ENCODE measurements around the gene RAPGEF3.

RAPGEF3 gene

DNA sequence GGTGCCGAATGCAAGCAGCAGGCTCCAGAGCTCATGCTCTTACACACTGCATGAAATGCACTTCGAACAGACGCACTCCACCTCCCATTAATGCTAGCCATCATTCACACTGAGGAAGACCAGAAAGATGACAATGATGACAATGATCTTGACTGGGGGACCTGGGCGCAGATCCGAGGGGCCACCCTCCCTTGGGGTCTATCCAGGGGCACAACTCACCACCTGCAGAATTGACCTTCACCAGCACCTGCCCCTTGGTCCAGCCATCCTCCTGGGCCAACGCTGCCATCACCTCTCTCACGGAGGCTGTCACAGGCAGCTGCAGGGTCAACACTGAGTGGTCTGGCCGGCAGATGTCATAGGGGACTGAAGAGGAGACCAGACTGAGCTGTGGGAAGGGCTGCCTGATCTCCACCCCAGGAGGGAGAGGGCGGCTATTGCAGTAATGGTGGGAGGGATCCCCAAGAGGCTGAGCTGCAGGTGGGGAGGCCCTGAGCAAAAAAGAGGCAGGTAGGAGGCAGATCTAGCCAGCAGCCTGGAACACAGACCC lies 15.3 kb downstream of the RAPGEF3 start:
- DNase-seq (ENCODE audit: low read depth, low spot score), result no peak

GRCh38 chr12:47742253-47742825 lies 16.3 kb downstream of the RAPGEF3 start:
- peak; percentile 74 for DNase-seq (ENCODE audit: low read depth, low spot score)

- no peak for DNase-seq (ENCODE audit: low read depth, low spot score)
These were observed 17.4 kb downstream of the RAPGEF3 start for GRCh38 chr12:47741340-47741703.

- no peak for DNase-seq (ENCODE audit: low read depth, low spot score)
These were observed 17.9 kb downstream of the RAPGEF3 start for GRCh38 chr12:47740606-47741339.

GRCh38 chr12:47739979-47740378 lies 18.7 kb downstream of the RAPGEF3 start:
- DNase-seq (ENCODE audit: low read depth, low spot score), result peak; percentile 45

DNA sequence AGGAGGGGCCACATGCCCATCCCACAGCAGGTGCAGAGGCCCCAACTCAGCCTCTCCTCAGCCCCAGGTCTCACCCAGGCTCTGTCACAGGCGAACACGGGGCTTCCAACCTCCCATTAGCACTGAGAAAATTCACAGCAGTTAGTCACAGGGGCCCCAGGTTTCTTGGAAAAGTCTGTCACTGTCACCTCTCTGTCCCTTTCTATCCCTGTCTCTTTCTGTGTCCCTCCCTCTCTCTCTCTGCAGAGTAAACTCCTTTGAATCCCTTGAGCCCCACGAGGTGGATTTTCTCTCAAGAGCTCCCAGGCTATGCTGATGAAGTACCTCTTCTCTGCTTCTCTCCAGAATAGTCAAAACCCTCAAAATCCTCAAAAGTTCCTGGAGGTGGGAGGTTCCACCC lies 19.4 kb downstream of the RAPGEF3 start:
- DNase-seq (ENCODE audit: low read depth, low spot score), result no peak

DNA sequence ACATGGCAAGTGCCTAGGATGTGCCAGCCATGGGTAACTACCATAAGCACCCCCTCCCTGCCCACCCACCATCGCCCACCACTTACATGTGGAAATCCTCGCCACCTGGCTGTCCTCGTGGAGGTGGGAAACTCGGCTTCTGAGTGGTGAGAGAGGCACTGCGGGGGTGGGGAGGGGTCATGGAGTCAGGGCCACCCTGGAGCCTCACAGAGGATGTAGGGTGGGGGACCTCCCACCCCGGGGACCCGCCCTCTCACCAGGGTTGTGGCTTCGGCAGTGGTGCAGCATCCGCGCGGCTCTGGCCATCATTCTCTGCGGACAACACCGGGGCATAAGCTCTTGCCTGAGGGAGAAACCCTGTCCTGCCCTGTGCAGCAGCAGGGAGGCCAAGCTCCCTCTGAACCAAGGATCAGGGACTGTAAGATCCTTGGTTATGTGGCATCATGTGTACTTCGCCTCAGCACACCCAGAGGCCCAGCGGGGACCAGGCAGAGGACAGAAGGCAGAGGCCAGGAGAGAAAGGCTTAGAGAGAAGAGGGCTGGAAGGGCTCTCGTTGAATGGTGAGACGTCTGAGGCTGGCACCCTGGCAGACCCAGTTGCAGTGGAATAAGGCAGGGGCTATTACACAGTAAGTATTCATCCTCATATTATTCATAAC lies 20.6 kb downstream of the RAPGEF3 start:
- no peak for DNase-seq (ENCODE audit: low read depth, low spot score)

DNA sequence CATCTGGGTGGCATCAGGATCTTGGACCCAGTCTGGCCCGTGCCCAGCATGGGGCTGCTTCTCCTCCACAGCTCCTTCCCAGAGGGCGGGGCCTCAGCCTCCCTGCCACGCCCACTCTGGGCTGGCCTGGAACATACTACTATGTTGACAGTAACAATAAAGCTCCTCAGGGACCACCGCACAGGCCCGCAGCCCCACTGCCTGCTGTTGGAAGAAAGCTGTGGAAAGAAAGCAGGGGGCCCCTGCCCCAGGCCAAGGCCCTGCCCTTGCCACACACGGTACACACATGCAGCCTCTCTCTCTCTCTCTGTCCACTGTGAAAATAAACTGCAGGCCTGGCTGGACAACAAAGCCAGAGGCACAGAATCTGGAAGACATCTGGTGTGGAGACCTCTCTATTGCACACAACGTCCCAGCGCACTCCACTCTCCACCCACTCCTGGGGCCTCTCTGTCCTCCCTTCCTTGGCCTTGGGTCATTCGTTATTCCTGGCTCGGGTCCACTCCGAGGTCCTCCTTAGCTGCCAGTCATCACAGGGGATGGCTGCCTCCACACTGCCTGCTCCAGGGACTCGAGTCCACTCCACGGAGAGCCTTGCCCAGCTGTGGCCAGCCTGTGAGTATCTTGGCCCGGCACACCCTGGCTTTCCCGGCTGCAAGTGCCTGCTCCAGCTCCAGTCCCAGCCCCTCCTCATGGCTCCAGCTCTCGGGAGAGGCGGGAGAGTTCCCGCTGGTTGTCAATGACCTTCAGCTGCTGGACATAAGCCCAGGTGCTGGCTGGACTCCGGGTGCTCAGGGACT lies 21.6 kb downstream of the RAPGEF3 start:
- DNase-seq (ENCODE audit: low read depth, low spot score), result no peak

DNA sequence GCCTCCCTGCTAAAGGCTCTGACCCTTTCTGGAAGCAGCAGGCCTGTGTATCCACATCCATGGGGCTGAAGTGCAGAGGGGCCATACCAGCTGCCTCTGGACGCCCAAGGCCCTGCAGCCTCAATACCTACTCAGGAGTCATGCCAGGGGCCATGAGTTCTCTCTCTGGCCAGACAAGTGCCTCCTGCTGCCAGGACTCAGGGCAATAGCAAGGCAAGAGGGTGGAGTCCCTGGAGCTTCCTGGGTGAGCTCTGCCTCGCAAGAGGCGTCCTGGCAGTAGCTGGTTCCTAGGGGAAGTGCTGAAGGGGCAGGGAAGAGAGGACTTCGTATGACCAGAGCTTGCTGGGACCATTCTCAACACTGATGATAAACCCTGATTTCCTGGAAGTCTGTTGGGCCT lies 22.5 kb downstream of the RAPGEF3 start:
- DNase-seq (ENCODE audit: low read depth, low spot score), result no peak

DNA sequence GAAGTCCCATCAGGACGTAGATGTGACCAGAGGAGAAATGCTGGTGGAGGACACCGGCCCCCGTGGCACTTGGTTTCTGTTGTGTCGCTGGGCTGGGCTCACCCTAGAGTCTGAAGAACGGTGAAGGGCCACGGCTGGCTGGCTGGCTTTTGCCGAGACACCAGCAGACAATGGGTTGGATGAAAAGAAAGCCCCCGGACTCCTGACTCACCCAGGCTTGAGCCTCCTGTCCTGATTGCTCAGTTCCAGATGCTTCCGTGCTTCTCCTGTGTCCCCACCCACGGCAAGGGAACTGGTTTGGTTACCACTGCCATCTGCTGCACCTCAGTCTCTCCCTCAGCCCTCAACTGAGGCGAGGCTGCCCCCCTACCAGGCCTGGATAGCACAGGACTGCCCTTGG lies 23.0 kb downstream of the RAPGEF3 start:
- DNase-seq (ENCODE audit: low read depth, low spot score), result no peak

DNA sequence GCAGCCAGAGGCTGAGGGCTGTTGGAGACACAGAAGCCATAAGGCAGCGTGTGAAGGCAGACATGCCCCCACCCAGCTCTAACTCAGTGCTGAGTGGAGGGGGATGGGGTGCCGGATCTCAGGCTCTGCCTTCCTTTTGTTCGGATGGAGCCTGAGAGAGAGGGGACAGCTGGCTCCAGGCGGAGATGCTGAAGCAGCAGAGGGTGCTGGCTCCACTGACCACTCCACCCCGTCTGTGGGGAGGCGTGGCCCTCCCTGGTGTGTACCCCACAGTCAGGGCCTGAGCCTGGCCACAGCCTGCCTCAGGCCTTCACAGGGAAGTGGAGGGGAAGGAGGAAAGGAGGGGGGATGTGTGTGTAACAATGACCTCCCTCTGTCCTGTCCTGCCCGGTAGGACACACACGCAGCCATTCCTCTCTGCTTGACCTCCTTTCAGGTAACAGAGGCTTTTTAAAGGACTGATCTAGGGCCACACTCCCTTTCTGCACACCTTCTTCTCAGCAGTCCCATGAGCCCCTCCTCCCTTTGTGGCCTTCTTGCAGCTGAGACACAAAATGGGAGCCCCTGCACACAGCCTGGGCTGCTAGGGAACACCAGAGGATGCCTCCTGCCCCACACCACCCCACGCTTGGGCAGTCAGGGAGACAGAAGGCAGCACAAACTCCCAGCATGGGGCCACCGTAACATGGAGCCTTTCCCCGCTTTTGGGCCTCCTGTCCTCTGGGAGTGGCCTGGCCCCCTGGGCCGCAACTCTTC lies 23.8 kb downstream of the RAPGEF3 start:
- DNase-seq (ENCODE audit: low read depth, low spot score), result no peak

GRCh38 chr12:47733142-47733541 lies 25.5 kb downstream of the RAPGEF3 start:
- no peak for DNase-seq (ENCODE audit: low read depth, low spot score)

DNA sequence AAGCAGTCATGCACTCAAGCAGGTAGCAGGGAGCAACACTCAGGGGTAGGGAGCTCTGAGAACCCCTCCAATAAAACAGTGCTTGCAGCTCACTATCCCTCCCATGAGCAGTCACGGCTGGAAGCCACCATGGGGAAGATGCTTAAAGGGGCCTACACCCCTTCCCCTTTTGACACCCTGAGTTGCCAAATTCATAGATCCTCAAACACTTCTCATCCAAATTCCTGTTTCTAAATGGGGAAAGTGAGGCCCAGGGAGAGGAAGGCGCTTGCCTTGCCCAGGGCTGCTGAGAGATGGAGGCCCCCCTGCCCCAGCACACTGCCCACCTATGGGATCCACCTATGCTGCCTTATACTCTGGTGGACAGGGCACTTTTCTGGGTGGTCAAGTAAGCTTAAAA lies 26.2 kb downstream of the RAPGEF3 start:
- DNase-seq (ENCODE audit: low read depth, low spot score), result no peak

- DNase-seq (ENCODE audit: low read depth, low spot score), result no peak
These were observed 27.0 kb downstream of the RAPGEF3 start for GRCh38 chr12:47731723-47732122.

DNA sequence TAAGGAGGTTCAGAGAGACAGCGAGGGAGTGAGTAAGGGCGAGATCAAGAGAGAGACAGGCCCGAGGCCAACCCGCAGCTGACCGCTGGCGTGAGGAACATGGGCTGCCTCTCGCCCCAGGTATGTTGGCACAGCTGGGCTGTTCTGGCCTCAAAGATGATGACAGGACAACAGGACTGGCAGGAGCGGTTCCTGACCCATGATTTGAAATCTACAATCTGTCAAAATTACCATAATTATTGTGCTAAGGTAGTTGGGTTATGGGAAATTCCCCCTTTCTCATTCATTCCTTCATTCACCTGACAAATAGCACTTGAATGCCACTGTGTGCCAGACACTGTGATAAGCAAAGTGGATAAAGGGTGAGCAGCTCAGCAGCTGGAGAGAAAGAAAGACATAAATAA lies 28.3 kb downstream of the RAPGEF3 start:
- DNase-seq (ENCODE audit: low read depth, low spot score), result no peak

GRCh38 chr12:47729233-47729632 lies 29.4 kb downstream of the RAPGEF3 start:
- no peak for DNase-seq (ENCODE audit: low read depth, low spot score)

GRCh38 chr12:47725893-47726292 lies 32.8 kb downstream of the RAPGEF3 start:
- DNase-seq (ENCODE audit: low read depth, low spot score), result no peak

DNA sequence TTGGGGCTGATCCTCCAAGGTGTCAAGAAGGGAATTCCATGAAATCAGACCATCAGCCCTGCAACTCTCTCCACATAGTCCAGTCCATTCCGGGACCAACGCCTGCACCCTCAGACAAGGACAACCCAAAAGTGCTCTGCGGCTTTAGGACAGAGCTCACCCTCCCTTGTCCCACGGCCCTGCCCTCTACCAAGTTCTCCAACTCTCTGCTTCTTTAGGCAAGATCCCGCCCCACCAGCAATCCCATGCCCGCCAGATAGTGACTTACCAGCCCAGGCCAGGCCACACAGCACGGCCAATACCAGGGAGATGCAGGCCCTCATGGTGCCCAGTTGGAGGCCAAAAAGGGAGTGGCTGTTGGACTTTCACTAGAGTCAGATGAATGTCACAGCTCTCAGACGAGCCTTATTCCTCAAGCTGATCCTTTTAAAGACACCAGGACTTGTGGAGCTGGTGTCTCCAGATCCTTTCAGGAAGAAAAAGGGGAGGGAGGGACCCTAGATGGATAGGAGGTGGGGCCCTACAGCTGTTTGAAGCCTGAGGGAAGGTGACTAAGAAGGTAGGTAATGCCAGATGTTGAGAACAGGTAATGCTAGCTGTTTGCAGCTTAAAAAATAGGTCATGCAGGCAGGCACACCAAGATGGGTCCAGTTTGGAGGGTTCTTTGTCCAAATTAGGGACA lies 33.4 kb downstream of the RAPGEF3 start, which contains the start of gene ENDOU:
Gene ENDOU (minus strand): TSS at position 400 of the 682 bp plus-strand sequence. CDS start 77 bp downstream, at position 323.
- DNase-seq (ENCODE audit: low read depth, low spot score), result no peak

GRCh38 chr12:47722941-47723631 lies 35.6 kb downstream of the RAPGEF3 start:
- no peak for DNase-seq (ENCODE audit: low read depth, low spot score)
